GM21737 (cell line): Measurements from ENCODE around the gene MSL1.

Source experiments
- ATAC-seq: cut with Tn5 transposase; IDR thresholded peaks from one replicate; pipeline ENCODE4 v1.9.1; 2021; ENCODE audit warnings: mild to moderate bottlenecking, moderate library complexity; ENCODE audit not compliant: unreplicated experiment

Gene MSL1

GRCh38 chr17:40121181-40122135 is at the start of gene MSL1:
Gene MSL1, plus strand, starts transcription at chr17:40121971. Its CDS starts 642 bp downstream, at chr17:40122613.
- ATAC-seq = no peak

- no peak for ATAC-seq
Measured at GRCh38 chr17:40072040-40072734, 49.6 kb upstream of the MSL1 start.

GRCh38 chr17:40072735-40073346 is 48.9 kb upstream of the MSL1 start:
- ATAC-seq = no peak

GRCh38 chr17:40073454-40074174 is 48.2 kb upstream of the MSL1 start:
- no peak for ATAC-seq

GRCh38 chr17:40074175-40074512 is 47.6 kb upstream of the MSL1 start:
- ATAC-seq = no peak

GRCh38 chr17:40074871-40075200 is 46.9 kb upstream of the MSL1 start:
- no peak for ATAC-seq

GRCh38 chr17:40075201-40075941 is 46.4 kb upstream of the MSL1 start:
- ATAC-seq = no peak

GRCh38 chr17:40075942-40076498 is 45.8 kb upstream of the MSL1 start:
- ATAC-seq = no peak

- no peak for ATAC-seq
Measured at GRCh38 chr17:40076591-40076990, 45.2 kb upstream of the MSL1 start.

- no peak for ATAC-seq
Measured at GRCh38 chr17:40079545-40079944, 42.2 kb upstream of the MSL1 start.

- ATAC-seq = no peak
Measured at GRCh38 chr17:40084477-40084876, 37.3 kb upstream of the MSL1 start.

- no peak for ATAC-seq
Measured at GRCh38 chr17:40086150-40087044, 35.4 kb upstream of the MSL1 start.

GRCh38 chr17:40087049-40087794 is 34.5 kb upstream of the MSL1 start:
- no peak for ATAC-seq

GRCh38 chr17:40087903-40088718 is 33.7 kb upstream of the MSL1 start:
- ATAC-seq = no peak

GRCh38 chr17:40089077-40089895 is 32.5 kb upstream of the MSL1 start:
- ATAC-seq = no peak

- no peak for ATAC-seq
Measured at GRCh38 chr17:40090237-40091119, 31.3 kb upstream of the MSL1 start.
